Small intestine (tissue), 7 donors: Measurements from ENCODE around the gene OSBPL1A. TPM values are rescaled to one million over a fixed set of nuclear protein-coding genes. Genes with fewer than 3 reads are reported as not detected.

Experiments
- DNase-seq, 2 donors: peaks; one replicate each; pipeline versions ENCODE4 v3.0.0 to v3.0.0-alpha.2; 2013
- FAIRE-seq: peaks from 2 replicates; lab custom pipeline; 2012; peaks lifted over from hg19 to GRCh38; lab: Jason Lieb, UNC
- H3K27ac ChIP-seq, 3 donors: one replicate each; pipeline ENCODE4 v1.5.1; 2013; ENCODE audit warnings: low read length in 2 of 3, mild to moderate bottlenecking in 2 of 3, control low read depth in 1 of 3, inconsistent platforms in 1 of 3, low read depth in 1 of 3, moderate library complexity in 1 of 3
- H3K27me3 ChIP-seq, 3 donors: one replicate each; pipeline ENCODE4 v1.6.1; 2013; ENCODE audit warnings: low read length in 3 of 3, inconsistent platforms in 1 of 3; ENCODE audit not compliant: control insufficient read depth in 3 of 3, insufficient read depth in 3 of 3
- H3K36me3 ChIP-seq, 3 donors: one replicate each; pipeline ENCODE4 v1.6.1; 2013; ENCODE audit warnings: low read length in 3 of 3, inconsistent platforms in 1 of 3, low read depth in 1 of 3, mild to moderate bottlenecking in 1 of 3, moderate library complexity in 1 of 3; ENCODE audit not compliant: control insufficient read depth in 3 of 3, insufficient read depth in 2 of 3
- H3K4me1 ChIP-seq, 3 donors: one replicate each; pipeline ENCODE4 v1.6.1; 2013; ENCODE audit warnings: low read length in 2 of 3, inconsistent platforms in 1 of 3, low read depth in 1 of 3, mild to moderate bottlenecking in 1 of 3, moderate library complexity in 1 of 3; ENCODE audit not compliant: control insufficient read depth in 3 of 3, insufficient read depth in 2 of 3
- H3K4me3 ChIP-seq, 3 donors: one replicate each; pipeline ENCODE4 v1.5.1; 2013; ENCODE audit warnings: low read length in 3 of 3, control low read depth in 1 of 3, inconsistent platforms in 1 of 3, low read depth in 1 of 3, mild to moderate bottlenecking in 1 of 3, moderate library complexity in 1 of 3
- H3K9me3 ChIP-seq, 2 donors: one replicate each; pipeline ENCODE4 v1.6.1; 2013; ENCODE audit warnings: low read depth in 1 of 2, low read length in 1 of 2; ENCODE audit not compliant: control insufficient read depth in 2 of 2, insufficient read depth in 1 of 2
- WGBS, 3 donors: extraction: QIAGEN DNeasy Blood & Tissue Kit; methylation state at CpG; one replicate each; pipeline ENCODE4 v1.1.7; 2013; 5-methylcytosine and 5-hydroxymethylcytosine counted together
- polyA plus RNA-seq, 4 donors: library from polyadenylated mRNA; stranded (reverse) in 3 of 4; unstranded in 1 of 4; fragments of 200-250 nt in 3 of 4; fragments of 120-200 nt in 1 of 4; gene quantifications; one replicate each; pipeline versions ENCODE4 v1.2.1 to v1.2.3, GENCODE V29; 2013
- donor health status: healthy with polysubstance abuse.
- donor health status: control.
- donor health status: control.
- donor health status: Bipolar disorder and iron deficiency.
- donor health status: healthy.

Gene OSBPL1A
- polyA plus RNA-seq, 4 donors = 23.5 to 36.7 (median 34.7) TPM

GRCh38 chr18:24354278-24354677 lies 43.3 kb downstream of the OSBPL1A start:
- WGBS, 3 donors = 79 to 87% (median 83%) methylated on average over 6 of the region's 6 CpGs
- Histone ChIP-seq H3K27me3 (no peaks in the 10 kb centered on the region), H3K27ac (no peak overlapping the region), H3K4me1 (no peaks in the 10 kb centered on the region), H3K9me3 (peaks cover 0 to 3% of the 10 kb centered on the region in 2 donors), H3K36me3 (peaks cover 0 to 2% (median 0%) of the 10 kb centered on the region in 3 donors), H3K4me3 (no peak overlapping the region)
- DNase-seq (no peak), FAIRE-seq (no peak)

- DNase-seq (no peak), FAIRE-seq (no peak)
- no peak overlapping the region for H3K4me3 ChIP-seq
- H3K27ac ChIP-seq = no peak overlapping the region
- H3K9me3 ChIP-seq = peaks cover 0 to 3% of the 10 kb centered on the region in 2 donors
- no peaks in the 10 kb centered on the region for H3K4me1 ChIP-seq
- H3K36me3 ChIP-seq = peaks cover 0 to 3% (median 0%) of the 10 kb centered on the region in 3 donors
- H3K27me3 ChIP-seq = no peaks in the 10 kb centered on the region
These were observed 51.4 kb downstream of the OSBPL1A start for GRCh38 chr18:24346254-24346653.

GRCh38 chr18:24344509-24344908 lies 53.1 kb downstream of the OSBPL1A start:
- H3K4me3 ChIP-seq = no peak overlapping the region
- no peak overlapping the region for H3K27ac ChIP-seq
- H3K36me3 ChIP-seq = peaks cover 0 to 3% (median 0%) of the 10 kb centered on the region in 3 donors
- no peaks in the 10 kb centered on the region for H3K4me1 ChIP-seq
- H3K9me3 ChIP-seq = no peaks in the 10 kb centered on the region
- no peaks in the 10 kb centered on the region for H3K27me3 ChIP-seq
- no peak for DNase-seq
- FAIRE-seq = no peak
- 91 to 98% (median 96%) methylated on average over 6 of the region's 6 CpGs for WGBS, 3 donors

GRCh38 chr18:24342347-24342746 lies 55.3 kb downstream of the OSBPL1A start:
- H3K36me3 ChIP-seq = peaks cover 0 to 3% (median 0%) of the 10 kb centered on the region in 3 donors
- no peaks in the 10 kb centered on the region for H3K27me3 ChIP-seq
- FAIRE-seq (no peak), DNase-seq (no peak)
- no peak overlapping the region for H3K4me3 ChIP-seq
- no peak overlapping the region for H3K27ac ChIP-seq
- 86 to 89% (median 88%) methylated on average over 3 of the region's 3 CpGs for WGBS, 3 donors
- H3K9me3 ChIP-seq = no peaks in the 10 kb centered on the region
- H3K4me1 ChIP-seq = no peaks in the 10 kb centered on the region

- no peaks in the 10 kb centered on the region for H3K4me1 ChIP-seq
- no peaks in the 10 kb centered on the region for H3K36me3 ChIP-seq
- FAIRE-seq = no peak
- no peaks in the 10 kb centered on the region for H3K27me3 ChIP-seq
- no peak overlapping the region for H3K27ac ChIP-seq
- H3K4me3 ChIP-seq = no peak overlapping the region
- DNase-seq = no peak
- H3K9me3 ChIP-seq = no peaks in the 10 kb centered on the region
These were observed 56.3 kb downstream of the OSBPL1A start for GRCh38 chr18:24341361-24341760.

- no peaks in the 10 kb centered on the region for H3K4me1 ChIP-seq
- H3K27ac ChIP-seq = no peak overlapping the region
- H3K27me3 ChIP-seq = no peaks in the 10 kb centered on the region
- no peak overlapping the region for H3K4me3 ChIP-seq
- DNase-seq (no peak), FAIRE-seq (no peak)
- H3K36me3 ChIP-seq = peaks cover 0 to 3% (median 0%) of the 10 kb centered on the region in 3 donors
- H3K9me3 ChIP-seq = no peaks in the 10 kb centered on the region
- 64 to 86% (median 77%) methylated on average over 2 of the region's 2 CpGs for whole genome bisulfite sequencing, 3 donors
These were observed 64.5 kb downstream of the OSBPL1A start for GRCh38 chr18:24333084-24333483.

- DNase-seq = no peak
- Histone ChIP-seq H3K9me3 (no peaks in the 10 kb centered on the region), H3K4me3 (no peak overlapping the region), H3K27ac (no peak overlapping the region), H3K27me3 (no peaks in the 10 kb centered on the region), H3K36me3 (peaks cover 0 to 3% (median 0%) of the 10 kb centered on the region in 3 donors), H3K4me1 (no peaks in the 10 kb centered on the region)
- WGBS, 3 donors = 86 to 92% (median 88%) methylated on average over 3 of the region's 3 CpGs
- FAIRE-seq = no peak
These were observed 71.4 kb downstream of the OSBPL1A start for GRCh38 chr18:24326211-24326610.

GRCh38 chr18:24322584-24323136 lies 75.0 kb downstream of the OSBPL1A start:
- DNase-seq (no peak), FAIRE-seq (no peak)
- H3K27me3 ChIP-seq = no peaks in the 10 kb centered on the region
- H3K4me3 ChIP-seq = no peak overlapping the region
- no peaks in the 10 kb centered on the region for H3K9me3 ChIP-seq
- no peaks in the 10 kb centered on the region for H3K36me3 ChIP-seq
- H3K27ac ChIP-seq = no peak overlapping the region
- no peaks in the 10 kb centered on the region for H3K4me1 ChIP-seq

GRCh38 chr18:24321071-24321470 lies 76.6 kb downstream of the OSBPL1A start:
- 82 to 93% (median 85%) methylated on average over 1 of the region's 1 CpG for WGBS, 3 donors
- Histone ChIP-seq H3K4me3 (no peak overlapping the region), H3K27me3 (no peaks in the 10 kb centered on the region), H3K4me1 (no peaks in the 10 kb centered on the region), H3K9me3 (no peaks in the 10 kb centered on the region), H3K27ac (no peak overlapping the region), H3K36me3 (no peaks in the 10 kb centered on the region)
- FAIRE-seq = no peak
- no peak for DNase-seq
